Mesenteric fat pad (tissue), 1 donor: Measurements from ENCODE around the gene CCDC85B. TPM values are rescaled to one million over a fixed set of nuclear protein-coding genes. Genes with fewer than 3 reads are reported as not detected.

Experiments
- DNase-seq: peaks from one replicate; pipeline ENCODE4 v3.0.0-alpha.2; 2020; ENCODE audit warnings: low spot score
- total RNA-seq: library from RNA; stranded (reverse); fragmentation: NEBNext Ultra II Directional; extraction: Animal tissue kit (Norgen Biotek cat#: 25700); gene quantifications from one replicate; pipeline ENCODE4 v1.2.1, GENCODE V29; 2021
- donor health status: DM: yes; HTN: yes; CAD: no.

The CCDC85B gene
- total RNA-seq, 1 donor from 2014 or later: 26.0 TPM

- DNase-seq: no peak
Measured at GRCh38 chr11:65867284-65868071, 23.0 kb upstream of the CCDC85B start.

- DNase-seq: no peak
Measured at GRCh38 chr11:65868076-65868667, 22.3 kb upstream of the CCDC85B start.

GRCh38 chr11:65868907-65869306, 21.6 kb upstream of the CCDC85B start:
- DNase-seq: no peak

GRCh38 chr11:65869643-65870306, 20.7 kb upstream of the CCDC85B start:
- DNase-seq: no peak

GRCh38 chr11:65870307-65870658, 20.2 kb upstream of the CCDC85B start:
- DNase-seq: no peak

- no peak for DNase-seq
Measured at GRCh38 chr11:65870706-65871681, 19.5 kb upstream of the CCDC85B start.

GRCh38 chr11:65871811-65872548, 18.5 kb upstream of the CCDC85B start:
- no peak for DNase-seq

GRCh38 chr11:65872586-65873317, 17.7 kb upstream of the CCDC85B start, which contains the start of gene EFEMP2:
EFEMP2 (minus strand) TSS chr11:65872800; CDS start chr11:65872354, 446 bp downstream.
- no peak for DNase-seq

- DNase-seq: peak; percentile 98
Measured at GRCh38 chr11:65873318-65874156, 16.9 kb upstream of the CCDC85B start.

- no peak for DNase-seq
Measured at GRCh38 chr11:65879617-65880016, 10.9 kb upstream of the CCDC85B start, which contains the start of gene CTSW. CTSW (plus strand) TSS chr11:65879837; CDS start chr11:65879855, 18 bp downstream.

GRCh38 chr11:65880027-65880426, 10.4 kb upstream of the CCDC85B start:
- DNase-seq: no peak

- no peak for DNase-seq
Measured at GRCh38 chr11:65880844-65881421, 9.5 kb upstream of the CCDC85B start.

- no peak for DNase-seq
Measured at GRCh38 chr11:65882120-65883057, 8.1 kb upstream of the CCDC85B start.

GRCh38 chr11:65883058-65883761, 7.3 kb upstream of the CCDC85B start:
- no peak for DNase-seq

- no peak for DNase-seq
Measured at GRCh38 chr11:65883786-65884715, 6.4 kb upstream of the CCDC85B start.
